Loucy (cell line): ENCODE data around the gene VPREB3.

Experiments used
- CTCF ChIP-seq: fragments of 200-600 bp; sonication (generic); conservative IDR thresholded peaks from 2 replicates; pipeline ENCODE4 v1.5.1; 2014; ENCODE audit warnings: mild to moderate bottlenecking, antibody characterized with exemption, low read length
- EZH2phosphoT487 ChIP-seq: fragments of 200-600 bp; IDR thresholded peaks from 2 replicates; pipeline ENCODE4 v1.6.1; 2018; ENCODE audit warnings: antibody characterized with exemption, mild to moderate bottlenecking, moderate library complexity, borderline replicate concordance

- TF ChIP-seq CTCF (no peak), EZH2phosphoT487 (no peak)
These were observed 24.9 kb upstream of the VPREB3 start for GRCh38 chr22:23779083-23779482.
